Measurements from ENCODE around the gene C19orf33.

C19orf33 gene

DNA sequence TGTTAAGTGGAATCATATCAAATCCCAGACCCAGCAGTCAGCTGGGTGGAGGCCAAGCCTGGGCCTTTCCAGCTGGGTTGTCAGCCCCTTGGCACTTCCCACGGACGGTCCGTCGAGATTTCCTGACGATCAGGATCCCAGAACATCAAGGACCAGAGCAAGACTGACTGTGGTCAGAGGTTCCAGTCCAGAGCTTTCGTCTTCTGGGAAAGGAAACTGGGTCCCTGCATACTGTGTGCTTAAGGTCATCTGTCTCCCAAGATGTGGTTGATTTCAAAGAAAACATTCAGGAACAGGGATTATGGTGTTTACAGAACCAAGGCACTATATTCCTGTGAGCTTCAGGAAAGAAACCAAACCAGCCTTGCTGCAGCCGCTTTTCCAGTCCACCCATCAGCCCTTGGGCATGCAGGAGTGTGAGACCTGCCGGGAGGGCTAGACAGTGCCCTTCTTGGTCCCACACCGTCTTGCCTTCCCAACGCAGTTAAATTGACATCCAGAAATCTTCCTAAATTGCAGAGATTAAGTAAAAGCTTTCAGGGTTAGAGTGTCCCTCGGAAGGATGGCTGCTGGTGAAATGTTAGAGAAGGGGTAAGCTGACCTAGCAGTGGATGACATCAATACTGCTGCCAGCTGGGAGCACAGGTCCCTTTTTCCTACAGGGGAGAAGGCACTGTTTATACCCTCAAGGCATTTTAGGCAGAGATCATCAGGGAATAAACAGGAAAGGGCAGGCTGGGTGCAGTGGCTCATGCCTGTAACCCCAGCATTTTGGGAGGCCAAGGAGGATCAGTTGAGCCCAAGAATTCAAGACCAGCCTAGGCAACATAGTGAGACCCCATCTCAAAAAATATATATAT lies 5.0 kb upstream of the C19orf33 start:
- DNase-seq (ENCODE audit: low read depth): no peak
- TF ChIP-seq, protein P1, sequence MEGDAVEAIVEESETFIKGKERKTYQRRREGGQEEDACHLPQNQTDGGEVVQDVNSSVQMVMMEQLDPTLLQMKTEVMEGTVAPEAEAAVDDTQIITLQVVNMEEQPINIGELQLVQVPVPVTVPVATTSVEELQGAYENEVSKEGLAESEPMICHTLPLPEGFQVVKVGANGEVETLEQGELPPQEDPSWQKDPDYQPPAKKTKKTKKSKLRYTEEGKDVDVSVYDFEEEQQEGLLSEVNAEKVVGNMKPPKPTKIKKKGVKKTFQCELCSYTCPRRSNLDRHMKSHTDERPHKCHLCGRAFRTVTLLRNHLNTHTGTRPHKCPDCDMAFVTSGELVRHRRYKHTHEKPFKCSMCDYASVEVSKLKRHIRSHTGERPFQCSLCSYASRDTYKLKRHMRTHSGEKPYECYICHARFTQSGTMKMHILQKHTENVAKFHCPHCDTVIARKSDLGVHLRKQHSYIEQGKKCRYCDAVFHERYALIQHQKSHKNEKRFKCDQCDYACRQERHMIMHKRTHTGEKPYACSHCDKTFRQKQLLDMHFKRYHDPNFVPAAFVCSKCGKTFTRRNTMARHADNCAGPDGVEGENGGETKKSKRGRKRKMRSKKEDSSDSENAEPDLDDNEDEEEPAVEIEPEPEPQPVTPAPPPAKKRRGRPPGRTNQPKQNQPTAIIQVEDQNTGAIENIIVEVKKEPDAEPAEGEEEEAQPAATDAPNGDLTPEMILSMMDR (IDR thresholded peaks at IDR 0.05; ENCODE audit: control insufficient read depth, insufficient read depth, low read depth, low read length, missing control alignments): no peak

DNA sequence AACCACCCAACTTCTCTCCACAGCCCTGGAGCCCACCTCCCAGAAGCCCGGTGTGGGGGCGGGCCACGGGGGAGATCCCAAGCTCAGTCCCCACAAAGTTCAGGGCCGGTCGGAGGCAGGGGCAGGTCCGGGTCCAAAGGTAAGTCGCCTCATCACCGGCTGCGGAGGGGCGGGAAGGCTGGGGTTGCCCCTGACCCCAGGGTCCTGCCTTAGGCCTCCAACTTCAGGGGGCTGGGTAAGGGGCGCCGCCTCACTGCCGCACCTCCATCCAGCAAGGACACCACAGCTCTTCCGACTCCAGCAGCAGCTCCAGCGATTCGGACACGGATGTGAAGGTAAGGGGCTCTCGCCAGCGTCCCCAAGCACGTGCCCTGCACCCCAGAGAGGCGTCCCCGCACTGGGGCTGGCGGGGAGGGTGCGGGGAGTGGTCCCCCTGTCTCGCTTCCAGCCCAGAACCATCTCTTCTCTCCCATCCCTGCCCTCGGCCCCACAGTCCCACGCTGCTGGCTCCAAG lies 358 bp downstream of the C19orf33 start:
- H3K4me3 ChIP-seq (ENCODE audit: control insufficient read depth, low read depth, low read length): no peak overlapping the region
- TF ChIP-seq, protein P1 (IDR thresholded peaks at IDR 0.05; ENCODE audit: control insufficient read depth, insufficient read depth, low read depth, low read length, missing control alignments): no peak
- no peak for DNase-seq (ENCODE audit: low read depth)

More for the DNA sequence above, 5.0 kb upstream of the C19orf33 start:
- H3K4me3 ChIP-seq (ENCODE audit: control insufficient read depth, low read depth, low read length): no peak overlapping the region

DNA sequence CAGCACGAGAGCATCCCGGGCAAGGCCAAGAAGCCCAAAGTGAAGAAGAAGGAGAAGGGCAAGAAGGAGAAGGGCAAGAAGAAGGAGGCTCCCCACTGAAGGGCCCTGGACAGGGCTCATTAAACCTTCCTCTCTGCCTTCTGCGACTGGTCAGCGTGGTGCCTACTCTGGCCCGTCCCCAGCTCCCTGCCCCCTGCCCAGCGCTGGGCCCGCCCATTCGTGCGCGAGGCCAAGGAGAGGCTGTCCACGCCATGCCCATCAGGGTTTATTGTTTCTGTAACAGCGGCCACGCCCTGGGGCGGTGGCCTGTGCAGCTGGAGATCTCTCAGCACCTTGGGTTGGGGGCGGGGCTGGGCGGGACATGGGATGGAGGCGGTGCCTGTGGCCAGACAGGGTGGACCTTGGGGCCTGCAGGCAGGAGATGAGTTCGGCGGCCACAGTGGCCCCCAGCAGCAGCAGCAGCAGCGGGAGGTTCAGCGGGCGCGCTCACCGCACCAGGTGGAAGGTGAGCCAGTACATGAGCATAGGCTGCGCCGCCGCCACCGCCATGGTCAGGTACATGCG lies 897 bp downstream of the C19orf33 start:
- DNase-seq (ENCODE audit: low read depth): no peak
- no peak overlapping the region for H3K4me3 ChIP-seq (ENCODE audit: control insufficient read depth, low read depth, low read length)
- TF ChIP-seq, protein P1 (IDR thresholded peaks at IDR 0.05; ENCODE audit: control insufficient read depth, insufficient read depth, low read depth, low read length, missing control alignments): no peak

DNA sequence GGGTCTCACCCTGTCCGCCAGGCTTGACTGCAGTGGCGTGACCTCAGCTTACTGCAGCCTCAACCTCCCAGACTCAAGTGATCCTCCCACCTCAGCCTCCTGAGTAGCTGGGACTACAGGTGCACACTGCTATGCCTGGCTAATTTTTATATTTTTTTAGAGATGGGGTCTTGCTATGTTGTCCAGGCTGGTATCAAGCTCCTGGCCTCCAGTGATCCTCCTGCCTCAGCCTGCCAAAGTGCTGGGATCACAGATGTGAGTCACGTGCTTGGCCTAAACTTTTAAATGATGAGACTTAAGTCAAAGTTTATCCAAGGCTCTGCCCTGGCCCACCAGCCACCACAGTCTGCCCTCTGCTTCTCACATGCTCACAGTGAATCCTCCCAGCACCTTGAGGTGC lies 2.2 kb downstream of the C19orf33 start:
- no peak for DNase-seq (ENCODE audit: low read depth)
- TF ChIP-seq, protein P1 (IDR thresholded peaks at IDR 0.05; ENCODE audit: control insufficient read depth, insufficient read depth, low read depth, low read length, missing control alignments): no peak
- no peak overlapping the region for H3K4me3 ChIP-seq (ENCODE audit: control insufficient read depth, low read depth, low read length)

DNA sequence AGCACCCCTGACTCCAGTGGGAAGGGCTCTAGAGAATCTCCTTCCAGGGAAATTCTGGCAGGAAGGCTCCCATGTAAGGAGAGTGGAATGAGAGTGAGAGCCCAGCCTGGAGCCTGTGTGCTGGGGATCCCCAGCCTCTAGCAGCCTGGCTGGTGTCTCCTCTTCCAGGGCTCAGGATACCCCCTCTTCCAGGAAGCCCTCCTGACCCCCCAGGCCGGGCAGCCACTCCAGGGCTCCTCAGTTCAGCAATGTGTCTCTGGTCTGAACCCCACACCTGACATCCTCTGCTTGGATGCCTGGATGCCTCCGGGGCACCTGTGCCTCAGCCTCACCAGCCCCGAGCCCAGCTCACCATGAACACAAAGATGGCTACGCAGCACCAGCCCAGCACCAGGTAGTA lies 3.0 kb downstream of the C19orf33 start:
- DNase-seq (ENCODE audit: low read depth): no peak
- no peak overlapping the region for H3K4me3 ChIP-seq (ENCODE audit: control insufficient read depth, low read depth, low read length)
- TF ChIP-seq, protein P1 (IDR thresholded peaks at IDR 0.05; ENCODE audit: control insufficient read depth, insufficient read depth, low read depth, low read length, missing control alignments): no peak

DNA sequence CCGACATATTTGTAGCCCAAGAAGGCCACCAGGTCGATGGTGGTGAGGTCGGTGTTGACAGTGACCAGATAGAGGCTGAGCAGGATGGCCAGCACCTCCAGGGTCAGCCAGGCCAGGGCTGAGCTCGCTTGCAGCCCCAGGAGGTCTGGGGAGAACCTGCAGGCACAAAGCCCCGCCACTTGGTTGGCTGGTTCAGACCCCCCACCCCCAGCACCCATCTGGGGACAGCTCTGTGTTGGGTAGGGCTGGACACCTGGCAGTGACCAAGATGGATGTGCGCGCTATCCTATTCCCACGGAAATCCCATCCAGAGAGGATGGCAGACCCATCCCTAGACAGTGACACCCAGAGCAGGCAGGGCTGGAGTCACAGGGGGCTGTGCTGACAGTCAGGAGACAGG lies 3.5 kb downstream of the C19orf33 start:
- no peak for DNase-seq (ENCODE audit: low read depth)
- H3K4me3 ChIP-seq (ENCODE audit: control insufficient read depth, low read depth, low read length): no peak overlapping the region

More for the DNA sequence above, 3.5 kb downstream of the C19orf33 start:
- TF ChIP-seq, protein P1 (IDR thresholded peaks at IDR 0.05; ENCODE audit: control insufficient read depth, insufficient read depth, low read depth, low read length, missing control alignments): no peak

Data from AG09309 (cell line).